HepG2 (cell line): ENCODE measurements around the gene SCARB2. TPM values are rescaled to one million over a fixed set of nuclear protein-coding genes. Genes with fewer than 3 reads are reported as not detected.

ENCODE experiments used
- ATM ChIP-seq: fragments of 450-650 bp; IDR thresholded peaks from 2 replicates; pipeline ENCODE4 v1.7.1; 2017; ENCODE audit warnings: mild to moderate bottlenecking, borderline replicate concordance
- FOXK1 ChIP-seq: sonication (generic); formaldehyde crosslinking; IDR thresholded peaks from 2 replicates; pipeline ENCODE4 v1.4.0; 2020; ENCODE audit warnings: low read depth, missing genetic modification reagents, borderline replicate concordance
- HDAC1 ChIP-seq: sonication (generic); formaldehyde crosslinking; IDR thresholded peaks from 2 replicates; pipeline ENCODE4 v1.5.1; 2020; ENCODE audit warnings: mild to moderate bottlenecking, missing genetic modification reagents
- MEIS2 ChIP-seq: sonication (generic); formaldehyde crosslinking; IDR thresholded peaks from 2 replicates; pipeline ENCODE4 v1.9.0; 2021; ENCODE audit warnings: mild to moderate bottlenecking, missing genetic modification reagents
- NRL ChIP-seq: sonication (generic); formaldehyde crosslinking; IDR thresholded peaks from 2 replicates; pipeline ENCODE4 v1.5.0; 2020; ENCODE audit warnings: missing genetic modification reagents, mild to moderate bottlenecking, moderate library complexity, borderline replicate concordance
- PHF20 ChIP-seq: sonication (generic); formaldehyde crosslinking; IDR thresholded peaks from 2 replicates; pipeline ENCODE4 v1.5.0; 2020; ENCODE audit warnings: mild to moderate bottlenecking, missing genetic modification reagents
- RCOR2 ChIP-seq: IDR thresholded peaks from 2 replicates; pipeline ENCODE4 v1.6.1; 2016; ENCODE audit warnings: missing biosample characterization, missing genetic modification reagents
- polyA plus RNA-seq, 8 experiments: library from polyadenylated mRNA; depleted of rRNA in 3 of 8; stranded (reverse) in 7 of 8; unstranded in 1 of 8; fragments of >200 nt; fragmentation: Illumina TruSeq in 4 of 8; extraction: Trizol in 4 of 8; gene quantifications; 2 replicates each; pipeline versions ENCODE4 v1.2.1 to v1.2.3, GENCODE V29; 2011 to 2016; ENCODE audit warnings: low read depth in 4 of 8, missing spikeins in 1 of 8, mixed read lengths in 1 of 8; ENCODE audit not compliant: insufficient read depth in 1 of 8
- total RNA-seq, 5 experiments: library from RNA; depleted of rRNA; stranded (reverse); fragments of >200 nt; fragmentation: Illumina TruSeq; extraction: Trizol; gene quantifications; 2 replicates each; pipeline ENCODE4 v1.2.3, GENCODE V29; 2016; ENCODE audit warnings: low read depth in 1 of 5
- TF ChIP-seq, protein P1 (sequence below): sonication (generic); formaldehyde crosslinking; IDR thresholded peaks from 2 replicates; pipeline ENCODE4 v1.5.0; 2020; ENCODE audit warnings: mild to moderate bottlenecking, missing genetic modification reagents, borderline replicate concordance
- TF ChIP-seq, protein P2 (sequence below): sonication (generic); formaldehyde crosslinking; IDR thresholded peaks from 2 replicates; pipeline ENCODE4 v1.8.0; 2022; ENCODE audit warnings: missing genetic modification reagents, mild to moderate bottlenecking, moderate library complexity, borderline replicate concordance
- TF ChIP-seq, protein P3 (sequence below): sonication (generic); formaldehyde crosslinking; IDR thresholded peaks from 2 replicates; pipeline ENCODE4 v1.4.0; 2020; ENCODE audit warnings: mild to moderate bottlenecking, missing genetic modification reagents
- TF ChIP-seq, protein P4 (sequence below): IDR thresholded peaks from 2 replicates; pipeline ENCODE4 v1.6.1; 2016; ENCODE audit warnings: missing genetic modification reagents, missing compliant biosample characterization

Gene SCARB2
- total and polyA plus RNA-seq, 2 of the 13 experiments (the other 11 are each of a cell fraction or from before 2014, with no cell fraction given): 40.6 to 43.4 TPM

DNA sequence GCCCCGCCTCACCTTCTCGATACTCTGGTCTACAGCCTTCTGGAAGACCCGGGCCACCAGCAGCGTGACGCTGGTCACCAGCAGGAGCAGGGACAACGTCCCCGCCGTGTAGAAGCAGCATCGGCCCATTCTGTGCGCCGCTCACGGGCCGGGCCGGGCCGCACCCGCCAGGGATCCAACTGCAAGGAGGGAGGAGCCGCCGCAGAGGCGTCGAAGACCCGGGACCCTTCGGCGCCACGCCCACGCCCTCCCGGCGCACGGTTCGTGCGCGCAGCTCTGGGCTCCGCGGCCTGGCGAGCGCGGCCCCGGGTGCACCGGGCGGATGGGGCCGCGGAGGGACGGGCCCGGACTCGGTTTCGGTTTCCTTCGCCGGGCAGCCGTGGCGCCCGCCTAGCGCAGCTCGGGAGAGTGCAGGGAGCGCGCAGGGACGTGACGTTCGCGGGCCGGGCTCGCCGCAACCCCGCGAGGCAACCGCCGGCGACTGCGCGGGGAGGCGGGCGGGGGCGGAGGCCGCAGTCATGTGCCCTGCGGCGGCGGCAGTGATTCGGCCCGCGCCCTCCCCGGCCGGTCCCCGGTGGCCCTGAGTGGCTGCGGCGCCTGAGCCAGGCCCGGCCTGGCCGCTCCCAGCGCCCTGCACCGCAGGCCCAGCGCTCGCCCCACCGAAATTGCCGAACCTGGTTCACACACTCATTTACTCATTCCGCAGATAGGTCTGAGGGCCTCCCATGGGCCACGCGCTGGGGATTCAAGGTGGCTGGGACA, at the start of gene SCARB2 (continued):
- TF ChIP-seq, protein P1, sequence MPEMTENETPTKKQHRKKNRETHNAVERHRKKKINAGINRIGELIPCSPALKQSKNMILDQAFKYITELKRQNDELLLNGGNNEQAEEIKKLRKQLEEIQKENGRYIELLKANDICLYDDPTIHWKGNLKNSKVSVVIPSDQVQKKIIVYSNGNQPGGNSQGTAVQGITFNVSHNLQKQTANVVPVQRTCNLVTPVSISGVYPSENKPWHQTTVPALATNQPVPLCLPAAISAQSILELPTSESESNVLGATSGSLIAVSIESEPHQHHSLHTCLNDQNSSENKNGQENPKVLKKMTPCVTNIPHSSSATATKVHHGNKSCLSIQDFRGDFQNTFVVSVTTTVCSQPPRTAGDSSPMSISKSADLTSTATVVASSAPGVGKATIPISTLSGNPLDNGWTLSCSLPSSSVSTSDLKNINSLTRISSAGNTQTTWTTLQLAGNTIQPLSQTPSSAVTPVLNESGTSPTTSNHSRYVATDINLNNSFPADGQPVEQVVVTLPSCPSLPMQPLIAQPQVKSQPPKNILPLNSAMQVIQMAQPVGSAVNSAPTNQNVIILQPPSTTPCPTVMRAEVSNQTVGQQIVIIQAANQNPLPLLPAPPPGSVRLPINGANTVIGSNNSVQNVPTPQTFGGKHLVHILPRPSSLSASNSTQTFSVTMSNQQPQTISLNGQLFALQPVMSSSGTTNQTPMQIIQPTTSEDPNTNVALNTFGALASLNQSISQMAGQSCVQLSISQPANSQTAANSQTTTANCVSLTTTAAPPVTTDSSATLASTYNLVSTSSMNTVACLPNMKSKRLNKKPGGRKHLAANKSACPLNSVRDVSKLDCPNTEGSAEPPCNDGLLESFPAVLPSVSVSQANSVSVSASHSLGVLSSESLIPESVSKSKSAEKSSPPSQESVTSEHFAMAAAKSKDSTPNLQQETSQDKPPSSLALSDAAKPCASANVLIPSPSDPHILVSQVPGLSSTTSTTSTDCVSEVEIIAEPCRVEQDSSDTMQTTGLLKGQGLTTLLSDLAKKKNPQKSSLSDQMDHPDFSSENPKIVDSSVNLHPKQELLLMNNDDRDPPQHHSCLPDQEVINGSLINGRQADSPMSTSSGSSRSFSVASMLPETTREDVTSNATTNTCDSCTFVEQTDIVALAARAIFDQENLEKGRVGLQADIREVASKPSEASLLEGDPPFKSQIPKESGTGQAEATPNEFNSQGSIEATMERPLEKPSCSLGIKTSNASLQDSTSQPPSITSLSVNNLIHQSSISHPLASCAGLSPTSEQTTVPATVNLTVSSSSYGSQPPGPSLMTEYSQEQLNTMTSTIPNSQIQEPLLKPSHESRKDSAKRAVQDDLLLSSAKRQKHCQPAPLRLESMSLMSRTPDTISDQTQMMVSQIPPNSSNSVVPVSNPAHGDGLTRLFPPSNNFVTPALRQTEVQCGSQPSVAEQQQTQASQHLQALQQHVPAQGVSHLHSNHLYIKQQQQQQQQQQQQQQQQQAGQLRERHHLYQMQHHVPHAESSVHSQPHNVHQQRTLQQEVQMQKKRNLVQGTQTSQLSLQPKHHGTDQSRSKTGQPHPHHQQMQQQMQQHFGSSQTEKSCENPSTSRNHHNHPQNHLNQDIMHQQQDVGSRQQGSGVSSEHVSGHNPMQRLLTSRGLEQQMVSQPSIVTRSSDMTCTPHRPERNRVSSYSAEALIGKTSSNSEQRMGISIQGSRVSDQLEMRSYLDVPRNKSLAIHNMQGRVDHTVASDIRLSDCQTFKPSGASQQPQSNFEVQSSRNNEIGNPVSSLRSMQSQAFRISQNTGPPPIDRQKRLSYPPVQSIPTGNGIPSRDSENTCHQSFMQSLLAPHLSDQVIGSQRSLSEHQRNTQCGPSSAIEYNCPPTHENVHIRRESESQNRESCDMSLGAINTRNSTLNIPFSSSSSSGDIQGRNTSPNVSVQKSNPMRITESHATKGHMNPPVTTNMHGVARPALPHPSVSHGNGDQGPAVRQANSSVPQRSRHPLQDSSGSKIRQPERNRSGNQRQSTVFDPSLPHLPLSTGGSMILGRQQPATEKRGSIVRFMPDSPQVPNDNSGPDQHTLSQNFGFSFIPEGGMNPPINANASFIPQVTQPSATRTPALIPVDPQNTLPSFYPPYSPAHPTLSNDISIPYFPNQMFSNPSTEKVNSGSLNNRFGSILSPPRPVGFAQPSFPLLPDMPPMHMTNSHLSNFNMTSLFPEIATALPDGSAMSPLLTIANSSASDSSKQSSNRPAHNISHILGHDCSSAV (CRISPR knock-in tag): no peak
- no peak for TF ChIP-seq HDAC1 (CRISPR knock-in tag)
- TF ChIP-seq, protein P2, sequence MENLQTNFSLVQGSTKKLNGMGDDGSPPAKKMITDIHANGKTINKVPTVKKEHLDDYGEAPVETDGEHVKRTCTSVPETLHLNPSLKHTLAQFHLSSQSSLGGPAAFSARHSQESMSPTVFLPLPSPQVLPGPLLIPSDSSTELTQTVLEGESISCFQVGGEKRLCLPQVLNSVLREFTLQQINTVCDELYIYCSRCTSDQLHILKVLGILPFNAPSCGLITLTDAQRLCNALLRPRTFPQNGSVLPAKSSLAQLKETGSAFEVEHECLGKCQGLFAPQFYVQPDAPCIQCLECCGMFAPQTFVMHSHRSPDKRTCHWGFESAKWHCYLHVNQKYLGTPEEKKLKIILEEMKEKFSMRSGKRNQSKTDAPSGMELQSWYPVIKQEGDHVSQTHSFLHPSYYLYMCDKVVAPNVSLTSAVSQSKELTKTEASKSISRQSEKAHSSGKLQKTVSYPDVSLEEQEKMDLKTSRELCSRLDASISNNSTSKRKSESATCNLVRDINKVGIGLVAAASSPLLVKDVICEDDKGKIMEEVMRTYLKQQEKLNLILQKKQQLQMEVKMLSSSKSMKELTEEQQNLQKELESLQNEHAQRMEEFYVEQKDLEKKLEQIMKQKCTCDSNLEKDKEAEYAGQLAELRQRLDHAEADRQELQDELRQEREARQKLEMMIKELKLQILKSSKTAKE: 0 out of 2 replicates have a peak, but pooled peaks have one; percentile 19
- TF ChIP-seq NRL (CRISPR knock-in tag): 0 out of 2 replicates have a peak, but pooled peaks have one; percentile 24
- peak; percentile 65; the same call in 1 of the 2 replicates for TF ChIP-seq PHF20 (CRISPR knock-in tag)
- no peak for TF ChIP-seq ATM
- TF ChIP-seq, protein P3, sequence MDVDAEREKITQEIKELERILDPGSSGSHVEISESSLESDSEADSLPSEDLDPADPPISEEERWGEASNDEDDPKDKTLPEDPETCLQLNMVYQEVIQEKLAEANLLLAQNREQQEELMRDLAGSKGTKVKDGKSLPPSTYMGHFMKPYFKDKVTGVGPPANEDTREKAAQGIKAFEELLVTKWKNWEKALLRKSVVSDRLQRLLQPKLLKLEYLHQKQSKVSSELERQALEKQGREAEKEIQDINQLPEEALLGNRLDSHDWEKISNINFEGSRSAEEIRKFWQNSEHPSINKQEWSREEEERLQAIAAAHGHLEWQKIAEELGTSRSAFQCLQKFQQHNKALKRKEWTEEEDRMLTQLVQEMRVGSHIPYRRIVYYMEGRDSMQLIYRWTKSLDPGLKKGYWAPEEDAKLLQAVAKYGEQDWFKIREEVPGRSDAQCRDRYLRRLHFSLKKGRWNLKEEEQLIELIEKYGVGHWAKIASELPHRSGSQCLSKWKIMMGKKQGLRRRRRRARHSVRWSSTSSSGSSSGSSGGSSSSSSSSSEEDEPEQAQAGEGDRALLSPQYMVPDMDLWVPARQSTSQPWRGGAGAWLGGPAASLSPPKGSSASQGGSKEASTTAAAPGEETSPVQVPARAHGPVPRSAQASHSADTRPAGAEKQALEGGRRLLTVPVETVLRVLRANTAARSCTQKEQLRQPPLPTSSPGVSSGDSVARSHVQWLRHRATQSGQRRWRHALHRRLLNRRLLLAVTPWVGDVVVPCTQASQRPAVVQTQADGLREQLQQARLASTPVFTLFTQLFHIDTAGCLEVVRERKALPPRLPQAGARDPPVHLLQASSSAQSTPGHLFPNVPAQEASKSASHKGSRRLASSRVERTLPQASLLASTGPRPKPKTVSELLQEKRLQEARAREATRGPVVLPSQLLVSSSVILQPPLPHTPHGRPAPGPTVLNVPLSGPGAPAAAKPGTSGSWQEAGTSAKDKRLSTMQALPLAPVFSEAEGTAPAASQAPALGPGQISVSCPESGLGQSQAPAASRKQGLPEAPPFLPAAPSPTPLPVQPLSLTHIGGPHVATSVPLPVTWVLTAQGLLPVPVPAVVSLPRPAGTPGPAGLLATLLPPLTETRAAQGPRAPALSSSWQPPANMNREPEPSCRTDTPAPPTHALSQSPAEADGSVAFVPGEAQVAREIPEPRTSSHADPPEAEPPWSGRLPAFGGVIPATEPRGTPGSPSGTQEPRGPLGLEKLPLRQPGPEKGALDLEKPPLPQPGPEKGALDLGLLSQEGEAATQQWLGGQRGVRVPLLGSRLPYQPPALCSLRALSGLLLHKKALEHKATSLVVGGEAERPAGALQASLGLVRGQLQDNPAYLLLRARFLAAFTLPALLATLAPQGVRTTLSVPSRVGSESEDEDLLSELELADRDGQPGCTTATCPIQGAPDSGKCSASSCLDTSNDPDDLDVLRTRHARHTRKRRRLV (CRISPR knock-in tag): no peak
- TF ChIP-seq, protein P4, sequence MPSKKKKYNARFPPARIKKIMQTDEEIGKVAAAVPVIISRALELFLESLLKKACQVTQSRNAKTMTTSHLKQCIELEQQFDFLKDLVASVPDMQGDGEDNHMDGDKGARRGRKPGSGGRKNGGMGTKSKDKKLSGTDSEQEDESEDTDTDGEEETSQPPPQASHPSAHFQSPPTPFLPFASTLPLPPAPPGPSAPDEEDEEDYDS (CRISPR knock-in tag): no peak
- TF ChIP-seq RCOR2 (CRISPR knock-in tag): no peak
- no peak for TF ChIP-seq FOXK1 (CRISPR knock-in tag)
- TF ChIP-seq MEIS2 (CRISPR knock-in tag): no peak
